ENCODE data around the gene SMTNL1.
A peak's percentile ranks its signal among the peaks of the same experiment; 100 is the strongest.
"Not testable (repeated sequence)": the region's sequence is repeated elsewhere in the genome, so short reads cannot be mapped to it uniquely, and the experiment has no call there.

Gene SMTNL1

DNA sequence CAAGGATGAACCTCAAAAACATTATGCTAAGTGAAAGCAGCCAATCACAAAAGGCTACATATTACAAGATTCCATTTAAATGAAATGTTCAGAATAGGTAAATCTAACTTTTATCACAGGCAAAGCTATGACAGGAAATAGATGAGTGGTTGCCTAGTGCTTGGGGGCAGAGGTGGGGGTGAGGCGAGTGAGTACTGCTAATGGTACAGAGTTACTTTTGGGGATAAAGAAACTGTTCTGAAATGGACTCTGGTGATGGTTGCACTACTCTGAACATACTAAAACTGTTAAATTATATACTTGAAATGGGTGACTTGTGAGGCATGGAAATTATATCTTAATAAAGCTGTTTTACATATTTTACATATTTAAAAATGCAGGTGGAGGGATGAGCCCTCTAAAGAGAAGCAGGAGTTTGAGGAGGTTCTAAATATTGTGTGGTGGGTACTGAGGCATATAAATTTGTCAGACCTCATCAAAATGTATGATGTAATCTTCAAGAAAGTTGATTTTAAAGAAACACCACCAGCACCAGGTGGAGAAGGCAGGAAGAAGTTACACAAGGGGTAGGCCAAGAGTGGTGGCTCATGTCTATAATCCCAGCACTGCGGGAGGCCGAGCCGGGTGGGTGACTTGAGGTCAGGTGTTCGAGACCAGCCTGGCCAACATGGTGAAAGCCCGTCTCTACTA is 25.5 kb upstream of the SMTNL1 start:
- DNase-seq: no peak

DNA sequence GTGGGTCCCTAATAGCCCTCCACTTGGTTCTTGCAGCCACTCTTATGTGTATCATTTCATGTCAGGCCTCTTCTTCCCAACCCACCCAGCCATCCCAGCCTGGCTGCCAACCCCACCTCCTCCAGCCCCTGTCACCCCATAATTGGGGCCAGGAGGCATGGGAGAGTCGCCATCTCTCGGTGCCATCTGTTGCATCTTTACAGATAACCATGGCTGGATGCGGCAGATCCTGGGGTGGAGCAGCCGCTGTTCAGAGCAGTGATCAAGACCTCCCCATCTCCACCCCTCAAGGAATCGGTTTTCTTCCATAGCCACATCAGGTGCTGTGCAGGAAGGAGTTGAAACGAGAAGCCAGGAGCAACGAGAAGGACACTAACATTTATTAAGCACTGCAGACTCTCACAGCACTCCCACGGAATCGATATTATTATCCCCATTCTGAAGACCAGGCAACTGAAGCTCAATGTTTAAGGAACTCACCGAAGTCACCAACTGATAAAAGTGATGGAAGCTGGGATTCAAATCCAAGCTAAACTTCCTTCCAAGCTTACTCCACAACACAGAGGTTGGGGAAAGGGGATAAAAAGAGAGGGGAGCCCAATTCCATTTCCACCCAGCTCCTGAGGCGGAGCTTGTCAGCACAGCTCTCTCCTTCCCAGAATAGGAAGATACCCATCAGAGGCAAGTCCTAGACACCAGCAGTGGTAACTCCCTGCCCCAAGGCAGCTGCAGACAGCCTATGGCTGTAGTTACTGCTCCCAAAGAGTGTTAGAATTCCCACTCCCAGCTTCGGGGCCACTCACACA is 24.5 kb upstream of the SMTNL1 start:
- DNase-seq: no peak

GRCh38 chr11:57513452-57513795 is 24.0 kb upstream of the SMTNL1 start:
- no peak for DNase-seq

DNA sequence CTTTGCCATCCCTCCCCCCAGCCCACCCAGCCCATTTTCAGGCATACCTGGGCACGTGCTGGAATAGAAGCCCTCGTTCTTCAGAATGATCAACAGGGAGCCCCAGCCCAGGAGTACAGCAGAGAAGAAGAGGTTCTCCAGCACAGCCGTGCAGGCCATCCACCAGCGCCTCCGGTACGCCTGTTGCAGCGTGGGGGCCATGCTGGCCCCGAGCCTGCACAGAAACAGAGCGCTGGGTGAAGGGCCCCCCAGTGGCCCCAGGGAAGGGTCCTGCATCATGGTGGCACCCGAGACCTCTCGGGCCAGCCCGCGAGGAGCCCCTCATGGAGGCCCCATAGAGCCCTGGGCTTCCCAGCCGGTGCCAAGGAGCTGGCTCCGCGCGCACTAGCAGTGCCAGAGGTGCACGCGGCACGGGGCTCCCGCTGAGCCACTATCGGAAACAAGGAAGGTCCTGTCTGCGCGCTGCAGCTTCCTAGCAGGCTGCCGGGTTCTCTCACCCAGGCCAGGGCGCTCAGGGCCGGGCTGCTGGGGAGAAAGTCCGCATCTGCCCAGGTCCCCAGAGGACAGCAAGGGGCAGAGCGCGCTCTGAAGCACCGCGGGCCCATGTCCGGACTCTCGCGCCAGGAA is 23.4 kb upstream of the SMTNL1 start:
- DNase-seq: peak; percentile 49

DNA sequence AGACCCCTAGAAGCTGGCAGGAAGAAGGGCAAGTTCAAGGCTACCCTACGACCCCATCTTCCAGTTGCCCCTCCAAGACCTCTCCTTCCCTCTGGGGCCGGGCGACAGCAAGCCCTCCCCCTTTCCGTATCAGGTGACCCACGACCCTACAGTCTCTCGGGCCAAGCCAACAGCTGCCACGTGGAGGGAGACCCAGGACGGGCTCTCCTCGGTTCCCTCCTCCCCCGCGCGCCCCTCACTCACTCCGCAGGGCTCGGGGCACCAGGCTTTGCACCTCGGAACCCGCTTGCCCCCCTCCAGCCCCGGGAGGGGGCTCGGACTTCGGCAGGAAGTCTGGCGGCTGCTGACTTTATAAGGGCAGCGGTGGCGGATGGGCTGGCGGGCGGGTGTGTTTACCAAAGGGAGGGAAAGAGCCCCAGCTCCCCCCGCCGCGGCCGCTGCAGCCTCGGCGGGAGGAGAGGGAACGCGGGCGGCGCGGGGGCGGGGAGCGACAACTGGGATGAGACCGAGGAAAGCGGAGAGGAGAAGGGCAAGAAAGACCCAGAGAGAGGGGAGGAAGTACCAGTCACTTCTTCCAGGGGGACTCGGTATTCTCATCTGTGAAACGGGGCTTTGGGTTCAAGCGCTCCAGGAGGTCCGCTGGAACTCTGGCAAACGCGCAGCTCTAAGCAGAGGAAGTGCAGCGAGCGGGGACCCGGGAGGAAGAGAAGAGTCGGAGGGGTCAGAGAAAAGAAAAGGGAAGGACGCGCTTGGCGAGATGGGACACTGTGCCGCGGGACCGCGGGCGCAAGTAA is 22.7 kb upstream of the SMTNL1 start:
- DNase-seq: peak; percentile 45

DNA sequence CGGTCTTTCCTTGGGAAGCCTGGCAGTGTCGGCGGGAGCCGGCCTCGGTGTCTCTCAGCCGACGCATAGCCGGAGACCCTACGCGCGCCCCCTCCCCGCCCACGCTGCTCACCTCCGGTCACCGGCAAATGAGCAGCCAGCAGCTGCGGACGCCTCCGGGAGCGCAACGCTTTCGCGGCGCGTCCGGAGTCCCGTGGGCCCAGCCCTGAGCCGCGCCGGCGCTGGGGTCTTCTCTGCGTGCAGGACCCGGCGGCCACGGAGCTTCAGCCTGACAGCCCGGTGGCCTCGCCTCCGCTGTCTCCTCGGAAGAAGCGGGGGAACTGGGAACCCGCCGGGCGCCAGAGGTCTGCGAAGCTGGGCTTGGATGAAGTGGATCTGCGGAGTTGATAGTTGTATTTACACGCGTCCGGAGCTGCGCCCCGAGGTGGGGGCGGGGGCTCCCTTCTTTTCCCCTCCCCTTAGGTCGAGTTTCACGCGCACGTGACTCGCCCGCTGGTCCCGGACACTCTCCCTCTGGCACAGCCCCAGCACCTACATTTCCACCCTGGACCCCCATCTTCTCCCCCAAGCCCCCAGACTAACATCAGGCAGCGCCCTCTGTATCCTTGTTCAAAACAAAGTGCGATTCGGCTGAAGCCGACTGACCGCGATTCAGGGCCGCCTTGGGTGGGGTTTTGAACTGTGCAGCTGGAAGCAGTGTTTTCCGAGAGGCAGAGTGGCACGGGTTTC is 21.9 kb upstream of the SMTNL1 start, which contains the start of gene SLC43A1:
Gene SLC43A1 (minus strand): TSS at position 371 of the 729 bp plus-strand sequence. CDS start 1,591 bp downstream, outside the sequence.
- DNase-seq: no peak

DNA sequence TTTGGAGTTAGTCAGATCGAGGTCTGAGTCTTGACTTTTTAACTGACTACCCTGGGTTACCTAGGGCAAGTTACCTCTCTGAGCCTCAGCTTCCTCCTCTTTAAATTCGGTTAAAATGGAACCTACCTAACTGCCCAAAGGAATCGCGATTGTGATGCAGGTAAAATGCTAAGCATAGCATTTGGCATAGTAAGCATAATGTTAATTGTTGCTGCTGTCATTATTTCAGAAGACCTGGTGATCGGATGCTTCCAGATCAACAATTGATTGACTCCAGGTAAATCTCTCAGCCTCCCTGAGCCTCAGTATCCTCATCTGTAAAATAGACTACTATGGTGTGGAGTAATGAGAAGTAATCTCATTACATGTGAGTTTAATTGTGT is 21.3 kb upstream of the SMTNL1 start:
- DNase-seq: no peak

DNA sequence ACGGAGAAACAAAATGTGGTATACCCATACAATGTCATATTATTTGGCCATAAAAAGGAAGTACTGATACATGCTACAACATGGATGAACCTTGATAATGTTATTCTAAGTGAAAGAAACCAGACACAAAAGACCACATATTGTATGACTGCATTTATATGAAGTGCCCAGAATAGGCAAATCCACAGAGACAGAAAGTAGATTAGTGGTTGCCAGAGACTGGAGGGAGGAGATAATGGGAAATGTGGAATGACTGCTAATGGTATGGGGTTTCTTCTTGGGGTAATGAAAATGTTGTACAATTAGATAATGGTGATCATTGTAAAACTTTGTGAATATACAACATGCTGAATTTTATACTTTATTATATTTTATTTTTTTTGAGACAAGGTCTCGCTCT is 16.3 kb upstream of the SMTNL1 start:
- DNase-seq: no peak

GRCh38 chr11:57523419-57523818 is 14.0 kb upstream of the SMTNL1 start:
- DNase-seq: no peak

DNA sequence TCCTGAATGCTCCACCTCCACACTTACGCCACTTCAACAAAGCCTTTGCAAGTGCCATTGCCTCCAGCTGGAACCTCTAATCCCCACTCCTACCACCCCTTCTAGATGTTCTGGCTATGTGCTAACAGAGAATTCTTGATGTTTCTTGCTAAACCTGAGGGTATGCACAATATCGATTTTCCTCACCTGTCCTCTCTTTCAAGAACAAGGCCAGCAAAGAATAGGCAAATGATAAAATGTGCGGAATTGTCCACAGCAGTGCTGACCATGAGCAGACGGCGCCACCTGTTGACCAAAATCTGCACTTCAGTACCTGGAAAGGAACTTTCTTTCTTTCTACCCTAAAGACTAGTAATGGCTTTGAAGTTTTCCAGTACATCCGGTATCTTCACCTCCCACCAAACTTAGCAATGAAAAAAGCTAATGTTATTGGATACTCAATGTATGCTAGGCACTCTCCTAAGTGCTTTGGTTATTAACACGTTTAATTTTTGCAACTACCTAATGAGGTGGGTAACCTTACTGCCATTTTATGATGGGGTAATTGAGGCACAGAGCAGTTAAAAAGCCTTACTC is 10.3 kb upstream of the SMTNL1 start:
- no peak for DNase-seq

- no peak for DNase-seq
These were observed 8.4 kb upstream of the SMTNL1 start for GRCh38 chr11:57529012-57529411.

DNA sequence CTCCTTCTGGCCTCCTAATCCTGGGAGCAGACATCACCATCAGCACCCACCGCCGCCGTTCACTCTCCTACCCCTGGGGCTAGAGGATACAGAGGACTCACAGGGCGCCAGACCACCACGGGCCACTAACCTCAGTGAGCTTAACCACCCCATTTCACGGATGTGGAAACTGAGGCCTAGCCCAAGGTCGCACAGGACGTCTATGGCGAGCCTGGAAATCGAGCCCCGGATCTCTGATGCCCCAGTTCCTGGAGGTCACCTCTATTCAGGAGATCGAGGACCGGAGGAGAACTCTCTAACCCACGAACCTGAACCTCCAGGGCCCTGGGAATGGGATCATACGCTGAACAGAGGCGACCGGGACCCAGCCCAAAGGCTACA is 7.2 kb upstream of the SMTNL1 start:
- DNase-seq: no peak

DNA sequence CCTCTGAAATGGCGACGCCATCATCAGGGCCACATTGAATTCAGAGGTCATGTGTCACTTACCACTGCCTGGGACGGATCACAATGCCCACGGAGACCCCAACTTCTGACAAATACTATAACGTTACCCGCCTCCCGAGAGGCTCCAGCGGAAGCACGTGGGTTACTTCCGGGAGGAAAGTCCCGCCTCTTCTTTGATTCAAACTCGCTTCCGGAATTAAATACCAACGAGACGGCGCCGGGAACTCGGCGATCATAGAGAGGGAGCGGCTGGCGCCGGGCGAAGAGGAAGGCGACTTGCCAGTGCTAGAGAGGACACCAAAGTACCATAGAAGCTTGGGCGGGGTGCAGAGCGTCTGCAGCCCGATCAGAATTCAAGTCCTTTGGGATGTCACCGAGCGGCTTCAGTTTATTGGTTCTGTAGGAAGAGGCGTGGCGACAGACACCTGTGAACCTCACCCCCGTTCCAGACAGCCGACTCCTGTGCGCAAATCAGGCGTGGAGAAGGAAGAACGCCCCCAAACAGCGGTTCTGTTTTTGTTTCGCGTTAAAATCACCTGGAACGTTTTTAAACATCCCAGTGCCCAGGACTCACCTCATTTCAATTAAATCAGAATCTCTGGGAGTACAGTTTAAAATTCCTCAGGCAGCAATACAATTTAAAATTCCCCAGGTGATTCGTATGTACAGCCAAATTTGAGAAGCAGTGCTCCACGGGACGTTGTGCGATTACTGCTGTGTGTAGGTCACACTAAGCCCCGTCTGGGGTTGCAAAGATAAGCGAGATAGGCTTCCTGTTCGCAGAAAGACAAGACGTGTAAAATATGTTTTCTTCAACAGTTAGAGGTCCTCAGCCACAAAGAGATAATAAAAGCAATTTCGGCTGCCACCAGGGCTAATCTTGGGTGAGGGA is 6.5 kb upstream of the SMTNL1 start, which contains the start of gene TIMM10:
Gene TIMM10 (minus strand): TSS at position 159 of the 912 bp plus-strand sequence. CDS start 565 bp downstream, outside the sequence.
- DNase-seq: peak; percentile 99

GRCh38 chr11:57534449-57534848 is 2.9 kb upstream of the SMTNL1 start:
- not testable (repeated sequence) for DNase-seq

DNA sequence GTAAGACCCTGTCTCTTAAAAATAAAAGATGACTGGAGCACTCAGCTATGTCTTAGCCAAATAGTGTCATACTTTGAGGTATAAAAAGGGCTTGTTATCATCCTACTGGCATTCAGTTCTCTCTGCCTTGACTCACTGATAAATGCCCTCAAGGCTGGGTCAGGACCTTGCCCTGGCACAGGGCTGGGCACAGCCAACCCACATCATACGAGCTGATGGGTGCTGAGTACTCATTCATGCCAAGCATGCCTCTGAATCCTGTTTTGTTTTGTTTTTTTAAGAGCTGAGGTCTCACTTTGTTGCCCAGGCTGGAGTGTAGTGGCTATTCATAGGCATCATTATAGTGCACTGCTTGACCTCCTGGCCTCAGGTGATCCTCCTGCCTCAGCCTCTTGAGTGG is 1.9 kb downstream of the SMTNL1 start:
- no peak for DNase-seq

GRCh38 chr11:57541169-57541568 is 3.8 kb downstream of the SMTNL1 start:
- DNase-seq: no peak

DNA sequence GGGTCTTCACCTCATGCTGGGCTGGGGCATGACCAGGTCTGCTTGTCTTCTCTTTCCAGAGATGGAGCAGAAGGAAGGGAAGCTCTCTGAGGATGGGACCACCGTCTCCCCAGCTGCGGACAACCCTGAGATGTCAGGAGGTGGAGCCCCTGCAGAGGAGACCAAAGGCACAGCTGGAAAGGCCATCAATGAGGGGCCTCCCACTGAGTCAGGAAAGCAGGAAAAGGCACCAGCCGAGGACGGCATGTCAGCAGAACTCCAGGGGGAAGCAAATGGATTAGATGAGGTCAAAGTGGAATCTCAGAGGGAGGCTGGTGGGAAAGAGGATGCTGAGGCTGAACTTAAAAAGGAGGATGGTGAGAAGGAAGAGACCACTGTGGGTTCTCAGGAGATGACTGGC is 5.2 kb downstream of the SMTNL1 start:
- no peak for DNase-seq

DNA sequence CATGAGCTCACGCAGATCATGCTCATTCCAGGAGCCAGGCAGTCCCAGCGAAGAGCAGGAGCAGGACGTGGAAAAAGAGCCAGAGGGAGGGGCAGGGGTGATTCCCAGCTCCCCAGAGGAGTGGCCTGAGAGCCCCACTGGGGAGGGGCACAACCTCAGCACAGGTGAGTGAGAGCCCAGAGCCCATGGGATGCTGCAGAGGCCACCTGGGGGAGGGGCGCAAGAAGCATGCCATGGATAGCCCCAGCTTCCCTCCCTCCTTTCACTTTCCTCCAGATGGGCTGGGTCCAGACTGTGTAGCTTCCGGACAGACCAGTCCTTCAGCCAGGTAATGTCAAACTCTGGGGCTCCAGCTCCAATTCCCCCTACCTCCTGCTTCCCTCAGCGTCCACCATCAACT is 6.2 kb downstream of the SMTNL1 start:
- no peak for DNase-seq

GRCh38 chr11:57544566-57544965 is 7.2 kb downstream of the SMTNL1 start:
- DNase-seq: no peak

GRCh38 chr11:57545883-57546282 is 8.5 kb downstream of the SMTNL1 start:
- DNase-seq: no peak

GRCh38 chr11:57546451-57546850 is 9.1 kb downstream of the SMTNL1 start:
- DNase-seq: no peak

Measured in NCI-H1092 (cell line).